ENCODE data around the gene EEIG1. TPM values are rescaled to one million over a fixed set of nuclear protein-coding genes. Genes with fewer than 3 reads are reported as not detected.

EEIG1 gene
- total and polyA plus RNA-seq, 9 of the 15 experiments (the other 6 are each of a cell fraction or from before 2014, with no cell fraction given): 0.17 to 16.7 (median 3.6) TPM

DNA sequence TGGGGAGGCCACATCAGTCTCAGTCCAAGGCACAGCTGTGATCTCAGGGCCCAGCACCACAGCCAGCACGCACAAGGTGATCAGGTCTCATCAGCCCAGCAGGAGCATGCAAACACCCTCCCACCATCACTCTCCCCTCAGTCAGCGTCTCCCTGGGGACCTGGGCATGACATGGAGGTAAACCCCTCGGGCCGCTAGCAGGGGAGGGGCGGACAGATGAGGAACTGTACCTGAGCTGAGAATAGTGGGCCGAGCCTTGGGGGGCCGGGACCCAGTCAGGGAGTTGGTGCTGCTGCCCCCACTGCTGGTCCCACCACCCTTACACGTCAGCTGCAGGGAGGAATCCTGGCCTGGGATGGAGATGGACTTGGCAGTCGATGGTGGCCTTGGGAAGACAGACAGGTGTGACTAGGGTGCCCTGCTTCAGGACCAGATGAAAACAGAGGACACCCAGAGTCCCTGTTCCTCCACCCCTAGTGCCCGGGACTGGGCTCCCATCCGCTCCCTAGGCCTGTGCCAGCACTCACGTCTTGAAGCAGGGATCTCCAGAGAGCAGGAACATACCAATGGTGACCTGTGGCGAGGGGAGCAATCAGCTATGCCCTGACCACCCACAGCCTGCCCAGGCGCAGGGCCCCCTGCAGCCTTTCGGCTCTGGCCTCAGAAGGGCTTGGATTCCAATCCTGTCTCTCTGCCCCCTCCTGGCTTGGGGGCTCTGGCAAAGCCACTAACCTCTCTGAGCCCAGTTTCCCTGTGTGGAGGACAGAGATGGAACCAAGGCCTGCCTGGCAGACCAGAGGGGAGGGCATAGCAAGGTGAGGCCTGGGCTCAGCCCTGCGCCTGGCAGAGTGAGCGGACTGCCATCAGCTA is 32.7 kb downstream of the EEIG1 start (continued):
- TF ChIP-seq, protein P1, sequence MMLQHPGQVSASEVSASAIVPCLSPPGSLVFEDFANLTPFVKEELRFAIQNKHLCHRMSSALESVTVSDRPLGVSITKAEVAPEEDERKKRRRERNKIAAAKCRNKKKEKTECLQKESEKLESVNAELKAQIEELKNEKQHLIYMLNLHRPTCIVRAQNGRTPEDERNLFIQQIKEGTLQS (IDR thresholded peaks at IDR 0.05): no peak
- TF ChIP-seq, protein P1 (CRISPR knock-in tag; conservative IDR thresholded peaks at IDR 0.05): no peak
- TF ChIP-seq, protein P2, sequence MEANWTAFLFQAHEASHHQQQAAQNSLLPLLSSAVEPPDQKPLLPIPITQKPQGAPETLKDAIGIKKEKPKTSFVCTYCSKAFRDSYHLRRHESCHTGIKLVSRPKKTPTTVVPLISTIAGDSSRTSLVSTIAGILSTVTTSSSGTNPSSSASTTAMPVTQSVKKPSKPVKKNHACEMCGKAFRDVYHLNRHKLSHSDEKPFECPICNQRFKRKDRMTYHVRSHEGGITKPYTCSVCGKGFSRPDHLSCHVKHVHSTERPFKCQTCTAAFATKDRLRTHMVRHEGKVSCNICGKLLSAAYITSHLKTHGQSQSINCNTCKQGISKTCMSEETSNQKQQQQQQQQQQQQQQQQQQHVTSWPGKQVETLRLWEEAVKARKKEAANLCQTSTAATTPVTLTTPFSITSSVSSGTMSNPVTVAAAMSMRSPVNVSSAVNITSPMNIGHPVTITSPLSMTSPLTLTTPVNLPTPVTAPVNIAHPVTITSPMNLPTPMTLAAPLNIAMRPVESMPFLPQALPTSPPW (CRISPR knock-in tag; IDR thresholded peaks at IDR 0.05): no peak
- TF ChIP-seq NFYB (IDR thresholded peaks at IDR 0.05; ENCODE audit: extremely low read depth, insufficient read length): no peak
- no peak for TF ChIP-seq ETV5 (CRISPR knock-in tag; IDR thresholded peaks at IDR 0.05; ENCODE audit: low read depth)
- no peak for TF ChIP-seq BCOR (IDR thresholded peaks at IDR 0.05)

DNA sequence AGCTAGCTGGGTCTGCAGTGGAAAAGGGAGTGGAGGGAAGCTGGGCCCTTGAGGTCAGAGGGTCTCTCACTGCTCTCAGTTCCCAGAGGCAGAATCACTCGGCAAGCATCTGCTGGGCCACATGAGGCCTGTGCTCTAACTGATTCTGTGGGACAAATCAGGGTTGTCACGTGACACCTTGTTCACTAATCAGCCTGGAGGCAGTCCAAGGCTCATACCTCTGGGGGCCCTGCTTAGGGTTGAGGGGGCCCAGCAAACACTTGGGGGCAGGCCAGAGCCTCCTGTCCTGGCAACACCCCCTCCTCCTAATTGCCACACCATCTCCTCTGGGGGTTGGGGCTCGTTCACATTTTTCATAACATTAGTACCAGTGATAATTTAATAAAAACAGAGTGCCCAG is 34.1 kb downstream of the EEIG1 start:
- in situ Hi-C loops (cut with MboI): no loop called here
- intact Hi-C loops (cut with micrococcal nuclease): no loop called here
- peaks cover 11 to 56% of the 10 kb centered on the region in 2 experiments; a peak in 4 of 5 replicates for H3K4me1 ChIP-seq (replicated peaks in 1 of 2; ENCODE audit: control insufficient read depth in 2 of 2, insufficient read depth in 2 of 2, low read length in 2 of 2)
- TF ChIP-seq, protein P3, sequence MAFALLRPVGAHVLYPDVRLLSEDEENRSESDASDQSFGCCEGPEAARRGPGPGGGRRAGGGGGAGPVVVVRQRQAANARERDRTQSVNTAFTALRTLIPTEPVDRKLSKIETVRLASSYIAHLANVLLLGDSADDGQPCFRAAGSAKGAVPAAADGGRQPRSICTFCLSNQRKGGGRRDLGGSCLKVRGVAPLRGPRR (CRISPR knock-in tag; IDR thresholded peaks at IDR 0.05): no peak
- TF ChIP-seq, protein P4, sequence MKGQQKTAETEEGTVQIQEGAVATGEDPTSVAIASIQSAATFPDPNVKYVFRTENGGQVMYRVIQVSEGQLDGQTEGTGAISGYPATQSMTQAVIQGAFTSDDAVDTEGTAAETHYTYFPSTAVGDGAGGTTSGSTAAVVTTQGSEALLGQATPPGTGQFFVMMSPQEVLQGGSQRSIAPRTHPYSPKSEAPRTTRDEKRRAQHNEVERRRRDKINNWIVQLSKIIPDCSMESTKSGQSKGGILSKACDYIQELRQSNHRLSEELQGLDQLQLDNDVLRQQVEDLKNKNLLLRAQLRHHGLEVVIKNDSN (CRISPR knock-in tag; IDR thresholded peaks at IDR 0.05): peak; percentile 61
- TF ChIP-seq, protein P5, sequence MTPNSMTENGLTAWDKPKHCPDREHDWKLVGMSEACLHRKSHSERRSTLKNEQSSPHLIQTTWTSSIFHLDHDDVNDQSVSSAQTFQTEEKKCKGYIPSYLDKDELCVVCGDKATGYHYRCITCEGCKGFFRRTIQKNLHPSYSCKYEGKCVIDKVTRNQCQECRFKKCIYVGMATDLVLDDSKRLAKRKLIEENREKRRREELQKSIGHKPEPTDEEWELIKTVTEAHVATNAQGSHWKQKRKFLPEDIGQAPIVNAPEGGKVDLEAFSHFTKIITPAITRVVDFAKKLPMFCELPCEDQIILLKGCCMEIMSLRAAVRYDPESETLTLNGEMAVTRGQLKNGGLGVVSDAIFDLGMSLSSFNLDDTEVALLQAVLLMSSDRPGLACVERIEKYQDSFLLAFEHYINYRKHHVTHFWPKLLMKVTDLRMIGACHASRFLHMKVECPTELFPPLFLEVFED (CRISPR knock-in tag; conservative IDR thresholded peaks at IDR 0.05): no peak
- TF ChIP-seq RAD51 (IDR thresholded peaks at IDR 0.05; ENCODE audit: borderline replicate concordance, low read depth): peak; percentile 89
- no peak for TF ChIP-seq ARHGAP35 (IDR thresholded peaks at IDR 0.05; ENCODE audit: partially characterized antibody)
- no peak for TF ChIP-seq BRF1 (IDR thresholded peaks at IDR 0.05; ENCODE audit: borderline replicate concordance, extremely low read depth, insufficient read length)
- TF ChIP-seq CBFA2T2 (conservative IDR thresholded peaks at IDR 0.05): peak; percentile 56
- peak; percentile 46 for TF ChIP-seq BHLHE40 (IDR thresholded peaks at IDR 0.05; ENCODE audit: low read length)

More for the DNA sequence above, 34.1 kb downstream of the EEIG1 start:
- WGBS (ENCODE audit: insufficient coverage, low coverage, missing lambda C conversion rate): 54% methylated on average over 2 of the region's 3 CpGs
- Histone ChIP-seq H2AFZ (ENCODE audit: low read depth, low read length) (no peak overlapping the region), H3K9me3 (replicated peaks; ENCODE audit: control insufficient read depth, insufficient read depth, low read depth, low read length) (no peaks in the 10 kb centered on the region), H3K4me2 (ENCODE audit: insufficient read depth, low read length) (no peak overlapping the region), H3K9me1 (ENCODE audit: control insufficient read depth, insufficient read depth, low read length) (peaks cover 6% of the 10 kb centered on the region), H3K27ac (ENCODE audit: extremely low read depth, low read depth, low read length) (no peak overlapping the region), H3K4me3 (no peak overlapping the region), H3K9ac (ENCODE audit: insufficient read depth in 1 of 2, low read depth in 2 of 2, low read length in 2 of 2) (no peak overlapping the region; a peak in 1 of 4 replicates), H3K36me3 (ENCODE audit: control insufficient read depth, insufficient read depth, low read length) (peaks cover 26% of the 10 kb centered on the region; the same call in 2 of the 3 replicates), H3K79me2 (ENCODE audit: control insufficient read depth, insufficient read depth, low read length) (no peaks in the 10 kb centered on the region), H4K20me1 (replicated peaks; ENCODE audit: control insufficient read depth, insufficient read depth, low read length) (0 out of 2 replicates have a peak, but pooled peaks cover 5% of the 10 kb centered on the region), H3K27me3 (ENCODE audit: control insufficient read depth in 2 of 2, insufficient read depth in 2 of 2, low read length in 2 of 2) (no peaks in the 10 kb centered on the region)
- ChIA-PET POLR2A (no interaction called here), CTCF (ENCODE audit: low intra/inter-chr PET ratio) (no interaction called here)
- no TSS peak for BruUV-seq (replicated peaks)
- FAIRE-seq (no peak), ATAC-seq (no peak), DNase-seq (ENCODE audit: extremely low read depth in 1 of 4, low spot score in 3 of 4) (no peak)

Measured in K562 (cell line).